Measurements from ENCODE around the gene VOPP1.

DNA sequence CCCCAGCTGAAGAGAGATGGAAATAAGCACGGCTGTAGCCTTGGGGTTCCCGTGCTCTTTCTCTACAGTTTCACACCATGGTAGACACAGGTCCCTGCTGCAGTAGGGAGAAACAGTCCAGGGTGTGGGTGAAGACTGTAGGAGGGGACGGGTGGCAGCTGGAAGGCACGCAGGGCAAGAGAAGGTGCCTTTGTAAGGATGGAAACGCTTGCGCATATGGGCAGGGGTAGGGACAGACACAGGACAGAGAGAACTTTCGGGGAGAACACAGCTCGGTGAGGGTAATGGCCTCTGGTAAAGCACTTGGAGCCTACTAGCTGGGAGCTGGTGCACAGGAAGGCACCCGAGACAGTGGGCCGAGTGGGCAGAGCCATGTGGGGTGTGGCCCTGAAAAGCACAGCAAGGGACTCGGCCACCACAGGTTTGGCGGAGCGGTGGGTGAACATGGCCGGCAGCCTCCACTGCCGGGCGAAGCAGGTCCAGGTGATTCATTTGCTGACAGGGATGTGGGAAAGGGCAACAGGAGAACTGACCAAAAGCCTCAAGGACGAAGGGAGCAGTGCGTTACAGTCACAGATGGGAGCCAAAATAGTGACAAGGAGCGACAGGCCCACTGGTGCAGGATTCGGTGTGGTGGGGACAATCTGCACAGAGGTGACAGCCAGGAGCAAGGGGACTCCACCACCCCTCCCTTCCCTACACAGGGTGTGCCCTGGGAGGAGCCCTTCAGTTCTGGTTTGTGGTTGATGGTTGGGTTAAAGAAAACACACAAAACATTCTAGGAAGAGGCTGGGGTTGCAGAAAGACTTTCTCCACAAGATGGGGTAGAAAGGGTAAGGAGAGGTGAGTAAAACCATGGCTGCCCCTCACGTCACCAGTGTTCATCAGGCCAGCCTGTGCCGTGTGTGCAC lies 97.1 kb downstream of the VOPP1 start:
- TF ChIP-seq, protein P1, sequence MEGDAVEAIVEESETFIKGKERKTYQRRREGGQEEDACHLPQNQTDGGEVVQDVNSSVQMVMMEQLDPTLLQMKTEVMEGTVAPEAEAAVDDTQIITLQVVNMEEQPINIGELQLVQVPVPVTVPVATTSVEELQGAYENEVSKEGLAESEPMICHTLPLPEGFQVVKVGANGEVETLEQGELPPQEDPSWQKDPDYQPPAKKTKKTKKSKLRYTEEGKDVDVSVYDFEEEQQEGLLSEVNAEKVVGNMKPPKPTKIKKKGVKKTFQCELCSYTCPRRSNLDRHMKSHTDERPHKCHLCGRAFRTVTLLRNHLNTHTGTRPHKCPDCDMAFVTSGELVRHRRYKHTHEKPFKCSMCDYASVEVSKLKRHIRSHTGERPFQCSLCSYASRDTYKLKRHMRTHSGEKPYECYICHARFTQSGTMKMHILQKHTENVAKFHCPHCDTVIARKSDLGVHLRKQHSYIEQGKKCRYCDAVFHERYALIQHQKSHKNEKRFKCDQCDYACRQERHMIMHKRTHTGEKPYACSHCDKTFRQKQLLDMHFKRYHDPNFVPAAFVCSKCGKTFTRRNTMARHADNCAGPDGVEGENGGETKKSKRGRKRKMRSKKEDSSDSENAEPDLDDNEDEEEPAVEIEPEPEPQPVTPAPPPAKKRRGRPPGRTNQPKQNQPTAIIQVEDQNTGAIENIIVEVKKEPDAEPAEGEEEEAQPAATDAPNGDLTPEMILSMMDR (conservative IDR thresholded peaks at IDR 0.05 in 1 of 2, IDR thresholded peaks at IDR 0.05 in 1 of 2; ENCODE audit: low read depth in 1 of 2, low read length in 2 of 2): no peak
- no peak for TF ChIP-seq EZH2 (IDR thresholded peaks at IDR 0.05; ENCODE audit: low read length, missing control alignments)
